SK-N-MC (cell line): ENCODE results near the gene KRTAP29-1.

ENCODE experiments used
- EZH2 ChIP-seq: fragments of 200-600 bp; sonication (generic); IDR thresholded peaks from one replicate; pipeline ENCODE4 v1.6.1; 2017; ENCODE audit warnings: antibody characterized with exemption
- POLR2AphosphoS5 ChIP-seq: IDR thresholded peaks from 2 replicates; pipeline ENCODE4 v1.6.1; 2012; ENCODE audit warnings: mild to moderate bottlenecking, low read depth, low read length, borderline replicate concordance

GRCh38 chr17:41332239-41332638 is 29.6 kb upstream of the KRTAP29-1 start:
- TF ChIP-seq POLR2AphosphoS5 (no peak), EZH2 (no peak)
